GM10248 (cell line): ENCODE measurements around the gene RAB42.

ENCODE experiments used
- CTCF ChIA-PET: fragments of 300-600 bp; sonication (Branson Sonifier 250); formaldehyde crosslinking; extraction: SDS; loops from one replicate; lab custom pipeline; 2021; ENCODE audit warnings: antibody characterized with exemption; lab: Yijun Ruan, JAX
- POLR2A ChIA-PET: fragments of 350-650 bp; sonication (Branson Sonifier 250); formaldehyde crosslinking; extraction: SDS; loops from one replicate; lab custom pipeline; 2020; ENCODE audit warnings: antibody characterized with exemption; lab: Yijun Ruan, JAX
- DNase-seq: peaks from one replicate; pipeline ENCODE4 v3.0.0; 2012; ENCODE audit errors: extremely low spot score
- CTCF ChIP-seq: IDR thresholded peaks from 2 replicates; pipeline ENCODE4 v1.5.1; 2012; ENCODE audit warnings: mild to moderate bottlenecking, low read depth; ENCODE audit errors: extremely low read depth, missing control alignments, control extremely low read depth

The RAB42 gene

GRCh38 chr1:28591708-28592320 is at the start of gene RAB42:
Gene RAB42, plus strand, starts transcription at chr1:28592265. Its CDS starts 247 bp downstream, at chr1:28592512.
- peak; percentile 4 for TF ChIP-seq CTCF
- ChIA-PET POLR2A (interaction anchor here (0.7 to 2.0 kb wide), 2 partner anchors 10 to 12 kb away, joined by 3 to 14 read pairs; no protein-coding TSS in a partner anchor), CTCF (interaction anchor here (1.2 to 2.2 kb wide), 2 partner anchors 10 to 11 kb away, joined by 3 to 9 read pairs; no protein-coding TSS in a partner anchor)
- DNase-seq: peak; percentile 63

GRCh38 chr1:28545246-28545628 is 46.8 kb upstream of the RAB42 start:
- POLR2A ChIA-PET: no interaction called here
- CTCF ChIA-PET: interaction anchor here (1.4 kb wide), 1 partner anchor 27 kb away, joined by 4 read pairs; no protein-coding TSS in a partner anchor
- no peak for TF ChIP-seq CTCF
- no peak for DNase-seq

GRCh38 chr1:28548318-28548717 is 43.7 kb upstream of the RAB42 start:
- CTCF ChIA-PET: interaction anchor here (1.1 to 1.7 kb wide), 3 partner anchors 24 to 56 kb away, joined by 4 to 7 read pairs (median 5); no protein-coding TSS in a partner anchor

GRCh38 chr1:28551381-28551780 is 40.7 kb upstream of the RAB42 start:
- DNase-seq: no peak
- ChIA-PET POLR2A (interaction anchor here (0.6 to 1.1 kb wide), 3 partner anchors 30 to 46 kb away, joined by 3 to 4 read pairs (median 4); partner anchors contain the start of gene RCC1), CTCF (interaction anchor here (0.6 to 1.4 kb wide), 3 partner anchors 19 to 52 kb away, joined by 3 to 4 read pairs (median 3); no protein-coding TSS in a partner anchor)
- TF ChIP-seq CTCF: no peak

More at GRCh38 chr1:28548318-28548717, 43.7 kb upstream of the RAB42 start:
- DNase-seq: no peak
- no peak for TF ChIP-seq CTCF
- POLR2A ChIA-PET: interaction anchor here (0.6 to 1.0 kb wide), 3 partner anchors 33 to 302 kb away, joined by 4 to 6 read pairs (median 6); no protein-coding TSS in a partner anchor

- peak; percentile 97 for DNase-seq
- POLR2A ChIA-PET: interaction anchor here (1.1 to 2.5 kb wide), 4 partner anchors 24 to 96 kb away, joined by 3 to 64 read pairs (median 5); partner anchors contain the start of genes RNU11 and TAF12
- CTCF ChIA-PET: interaction anchor here (0.7 to 2.0 kb wide), 9 partner anchors 11 to 143 kb away, joined by 3 to 7 read pairs (median 3); no protein-coding TSS in a partner anchor
- TF ChIP-seq CTCF: peak; percentile 0
These were observed 39.1 kb upstream of the RAB42 start, which contains the start of gene TRNAU1AP for GRCh38 chr1:28552758-28553663. Gene TRNAU1AP, plus strand, starts transcription at chr1:28553085. Its CDS starts 26 bp downstream, at chr1:28553111.
